Neural progenitor cell (in vitro differentiated cells): ENCODE measurements around the gene VANGL2.
"Not testable (repeated sequence)": the region's sequence is repeated elsewhere in the genome, so short reads cannot be mapped to it uniquely, and the experiment has no call there.

Experiments used
- CTCF ChIP-seq: fragments of 200-600 bp; sonication (generic); IDR thresholded peaks from 2 replicates; pipeline ENCODE4 v1.5.1; 2017; ENCODE audit warnings: antibody characterized with exemption, mild to moderate bottlenecking
- EZH2 ChIP-seq: fragments of 200-600 bp; sonication (generic); IDR thresholded peaks from 2 replicates; pipeline ENCODE4 v1.6.1; 2017; ENCODE audit warnings: antibody characterized with exemption, mild to moderate bottlenecking, moderate library complexity

- TF ChIP-seq EZH2, CTCF: not testable (repeated sequence)
Observed at GRCh38 chr1:160384812-160385211, 15.6 kb upstream of the VANGL2 start.
